SK-N-MC (cell line): ENCODE measurements around the gene NEUROG1.

Experiments used
- EZH2 ChIP-seq: fragments of 200-600 bp; sonication (generic); IDR thresholded peaks from one replicate; pipeline ENCODE4 v1.6.1; 2017; ENCODE audit warnings: antibody characterized with exemption
- FOXP2 ChIP-seq: optimal IDR thresholded peaks from 2 replicates; pipeline ENCODE3; 2011; ENCODE audit warnings: mild to moderate bottlenecking, moderate library complexity; ENCODE audit not compliant: insufficient read depth; ENCODE audit errors: extremely low read length, control extremely low read depth
- POLR2AphosphoS5 ChIP-seq: IDR thresholded peaks from 2 replicates; pipeline ENCODE4 v1.6.1; 2012; ENCODE audit warnings: mild to moderate bottlenecking, low read depth, low read length, borderline replicate concordance

DNA sequence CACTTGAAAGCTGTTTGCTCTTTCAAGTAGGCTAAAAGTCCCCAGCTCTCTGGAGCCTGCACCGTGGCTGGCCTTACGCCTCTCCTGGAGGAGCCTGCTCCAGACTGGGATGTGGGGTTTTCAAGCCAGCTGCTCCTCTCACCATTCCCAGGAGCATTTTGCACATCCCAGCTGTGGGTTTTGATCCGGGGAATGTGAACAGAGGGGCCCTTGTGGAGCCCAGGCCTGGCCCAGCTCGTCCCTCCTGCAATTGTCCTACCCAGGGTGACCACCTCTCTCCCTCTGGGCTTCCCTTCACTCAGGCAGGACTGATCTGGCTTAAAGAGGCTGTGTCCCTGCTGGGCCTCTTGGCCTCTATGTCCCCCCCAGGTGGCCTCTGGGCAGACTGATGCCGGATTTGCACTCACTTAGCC lies 51.1 kb downstream of the NEUROG1 start:
- TF ChIP-seq EZH2, result no peak
- no peak for TF ChIP-seq POLR2AphosphoS5
- no peak for TF ChIP-seq FOXP2
